ENCODE data around the gene G2E3. TPM values are rescaled to one million over a fixed set of nuclear protein-coding genes. Genes with fewer than 3 reads are reported as not detected.

G2E3 gene
- polyA plus RNA-seq, 1 donor from 2014 or later: 20.4 TPM

Other genes with a start within 250 kb of the G2E3 start
- 60.5 TPM for gene SCFD1, start 63.2 kb downstream of the G2E3 start, polyA plus RNA-seq